OCI-LY3 (cell line): ENCODE measurements around the gene TBPL2.
"Not testable (repeated sequence)": the region's sequence is repeated elsewhere in the genome, so short reads cannot be mapped to it uniquely, and the experiment has no call there.

Experiments used
- H2AFZ ChIP-seq: fragments of 200-600, 300-600 bp; shearing (Covaris generic); 2 replicates; pipeline ENCODE4 v1.6.0; 2014; ENCODE audit warnings: antibody characterized with exemption, low read depth, low read length
- H3K27ac ChIP-seq: fragments of 200-600, 300-600 bp; sonication (generic); 2 replicates; pipeline ENCODE4 v1.5.1; 2014; ENCODE audit warnings: mild to moderate bottlenecking, low read length, moderate library complexity, mixed read lengths
- H3K27me3 ChIP-seq: fragments of 200-600, 300-600 bp; sonication (generic); 2 replicates; pipeline ENCODE4 v1.6.1; 2014; ENCODE audit warnings: low read depth, low read length, mixed read lengths
- H3K36me3 ChIP-seq: fragments of 200-600, 300-600 bp; sonication (generic); replicated peaks from 2 replicates; pipeline ENCODE3; 2014; ENCODE audit warnings: low read depth, low read length, mixed read lengths
- H3K4me1 ChIP-seq: fragments of 300-600, 200-600 bp; sonication (generic); 2 replicates; pipeline ENCODE4 v1.6.1; 2014; ENCODE audit warnings: low read length, mixed read lengths
- H3K4me2 ChIP-seq: fragments of 200-600, 300-600 bp; sonication (generic); 2 replicates; pipeline ENCODE4 v1.6.1; 2014; ENCODE audit warnings: low read length, mixed read lengths
- H3K4me3 ChIP-seq: fragments of 300-600, 200-600 bp; sonication (generic); 2 replicates; pipeline ENCODE4 v1.5.1; 2014; ENCODE audit warnings: antibody characterized with exemption, mild to moderate bottlenecking, low read length, moderate library complexity
- H3K79me2 ChIP-seq: fragments of 300-600, 200-600 bp; shearing (Covaris generic); 2 replicates; pipeline ENCODE4 v1.6.1; 2014; ENCODE audit warnings: mild to moderate bottlenecking, low read length, mixed read lengths
- H3K9ac ChIP-seq: fragments of 300-600, 200-600 bp; shearing (Covaris generic); 2 replicates; pipeline ENCODE4 v1.6.0; 2014; ENCODE audit warnings: mild to moderate bottlenecking, low read length, moderate library complexity
- H3K9me3 ChIP-seq: fragments of 200-600, 300-600 bp; shearing (Covaris generic); 2 replicates; pipeline ENCODE4 v1.6.1; 2014; ENCODE audit warnings: low read length, mixed read lengths; ENCODE audit not compliant: insufficient read depth
- H4K20me1 ChIP-seq: fragments of 200-600, 300-600 bp; sonication (generic); 2 replicates; pipeline ENCODE4 v1.6.1; 2016; ENCODE audit warnings: low read length, mixed read lengths; ENCODE audit not compliant: insufficient read depth
- CTCF ChIP-seq: fragments of 200-600, 300-600 bp; sonication (generic); IDR thresholded peaks from 2 replicates; pipeline ENCODE4 v1.5.1; 2014; ENCODE audit warnings: antibody characterized with exemption, low read length, low read depth
- EZH2phosphoT487 ChIP-seq: fragments of 200-600 bp; shearing (Covaris generic); IDR thresholded peaks from 2 replicates; pipeline ENCODE4 v1.6.1; 2018; ENCODE audit warnings: antibody characterized with exemption, mixed run types, low read depth

TBPL2 gene

GRCh38 chr14:55423969-55424368, 16.4 kb downstream of the TBPL2 start:
- Histone ChIP-seq H3K79me2 (no peaks in the 10 kb centered on the region), H4K20me1 (no peaks in the 10 kb centered on the region), H3K36me3 (no peaks in the 10 kb centered on the region), H3K27ac (no peak overlapping the region), H3K27me3 (peaks cover 12% of the 10 kb centered on the region; the same call in 1 of the 2 replicates), H3K9ac (no peak overlapping the region), H3K4me3 (no peak overlapping the region), H3K4me2 (no peak overlapping the region), H2AFZ (no peak overlapping the region), H3K4me1 (no peaks in the 10 kb centered on the region), H3K9me3 (no peaks in the 10 kb centered on the region)
- TF ChIP-seq EZH2phosphoT487 (no peak), CTCF (no peak)

- H2AFZ ChIP-seq, H3K9me3 ChIP-seq, H3K9ac ChIP-seq, H3K4me2 ChIP-seq, H3K4me1 ChIP-seq, H3K4me3 ChIP-seq, H3K79me2 ChIP-seq, H3K27ac ChIP-seq, H3K36me3 ChIP-seq, H4K20me1 ChIP-seq: not testable (repeated sequence)
- peaks cover 12% of the 10 kb centered on the region; the same call in 1 of the 2 replicates for H3K27me3 ChIP-seq
Measured at GRCh38 chr14:55422338-55422737, 18.1 kb downstream of the TBPL2 start.

GRCh38 chr14:55419663-55420062, 20.8 kb downstream of the TBPL2 start:
- no peaks in the 10 kb centered on the region for H4K20me1 ChIP-seq
- H3K4me3 ChIP-seq, result no peak overlapping the region
- no peaks in the 10 kb centered on the region for H3K4me1 ChIP-seq
- H3K4me2 ChIP-seq, result no peak overlapping the region
- no peak overlapping the region for H3K9ac ChIP-seq
- H3K36me3 ChIP-seq, result no peaks in the 10 kb centered on the region
- no peaks in the 10 kb centered on the region for H3K79me2 ChIP-seq
- H2AFZ ChIP-seq, result no peak overlapping the region
- peaks cover 9% of the 10 kb centered on the region; the same call in 1 of the 2 replicates for H3K27me3 ChIP-seq
- no peak overlapping the region for H3K27ac ChIP-seq
- no peak for TF ChIP-seq CTCF
- no peak for TF ChIP-seq EZH2phosphoT487
- H3K9me3 ChIP-seq, result no peaks in the 10 kb centered on the region

GRCh38 chr14:55418411-55418810, 22.0 kb downstream of the TBPL2 start:
- Histone ChIP-seq H3K27me3 (peaks cover 8% of the 10 kb centered on the region; the same call in 1 of the 2 replicates), H3K9ac (no peak overlapping the region), H3K4me1 (no peaks in the 10 kb centered on the region), H3K4me2 (no peak overlapping the region), H3K4me3 (no peak overlapping the region), H3K36me3 (no peaks in the 10 kb centered on the region), H3K27ac (no peak overlapping the region), H2AFZ (no peak overlapping the region), H3K9me3 (no peaks in the 10 kb centered on the region), H3K79me2 (no peaks in the 10 kb centered on the region), H4K20me1 (no peaks in the 10 kb centered on the region)
- TF ChIP-seq EZH2phosphoT487 (no peak), CTCF (no peak)

GRCh38 chr14:55417955-55418354, 22.5 kb downstream of the TBPL2 start:
- H2AFZ ChIP-seq, result no peak overlapping the region
- H3K4me3 ChIP-seq, result no peak overlapping the region
- H3K4me1 ChIP-seq, result no peaks in the 10 kb centered on the region
- H3K27ac ChIP-seq, result no peak overlapping the region
- H3K36me3 ChIP-seq, result no peaks in the 10 kb centered on the region
- H3K9me3 ChIP-seq, result no peaks in the 10 kb centered on the region
- no peak overlapping the region for H3K9ac ChIP-seq
- peaks cover 8% of the 10 kb centered on the region; the same call in 1 of the 2 replicates for H3K27me3 ChIP-seq
- H3K4me2 ChIP-seq, result no peak overlapping the region
- TF ChIP-seq EZH2phosphoT487 (no peak), CTCF (no peak)
- no peaks in the 10 kb centered on the region for H3K79me2 ChIP-seq
- H4K20me1 ChIP-seq, result no peaks in the 10 kb centered on the region
